Keratinocyte (primary cell): Measurements from ENCODE around the gene S100A13. TPM values are rescaled to one million over a fixed set of nuclear protein-coding genes. Genes with fewer than 3 reads are reported as not detected.

ENCODE experiments used
- DNase-seq: peaks from one replicate; pipeline ENCODE4 v3.0.0-alpha.2; 2011; ENCODE audit warnings: low read depth, missing footprints, low spot score
- FAIRE-seq: peaks from 2 replicates; lab custom pipeline; 2011; peaks lifted over from hg19 to GRCh38; lab: Jason Lieb, UNC
- H2AFZ ChIP-seq: 2 replicates; pipeline ENCODE4 v1.6.0; 2012; ENCODE audit warnings: low read length, control low read depth, inconsistent platforms; ENCODE audit not compliant: control insufficient read depth
- H3K27ac ChIP-seq: 2 replicates; pipeline ENCODE4 v1.5.1; 2011; ENCODE audit warnings: low read length; ENCODE audit not compliant: control insufficient read depth, insufficient read depth
- H3K27me3 ChIP-seq: 3 replicates; pipeline ENCODE4 v1.6.0; 2011; ENCODE audit warnings: low read length; ENCODE audit not compliant: control insufficient read depth, insufficient read depth; ENCODE audit errors: extremely low read depth
- H3K36me3 ChIP-seq, 2 experiments: 2 replicates in 1 of 2; 3 replicates in 1 of 2; pipeline ENCODE4 v1.5.1; 2011; ENCODE audit warnings: low read length in 2 of 2, mild to moderate bottlenecking in 1 of 2; ENCODE audit not compliant: control insufficient read depth in 2 of 2, insufficient read depth in 2 of 2; ENCODE audit errors: extremely low read depth in 1 of 2
- H3K4me1 ChIP-seq: 3 replicates; pipeline ENCODE4 v1.5.1; 2011; ENCODE audit warnings: low read length; ENCODE audit not compliant: control insufficient read depth, insufficient read depth; ENCODE audit errors: extremely low read depth
- H3K4me2 ChIP-seq: 3 replicates; pipeline ENCODE4 v1.6.0; 2011; ENCODE audit warnings: low read depth, low read length; ENCODE audit not compliant: control insufficient read depth, insufficient read depth; ENCODE audit errors: extremely low read depth
- H3K4me3 ChIP-seq, 3 experiments: fragments of 200-600 bp in 1 of 3; sonication (generic) in 1 of 3; 2 replicates in 2 of 3; 3 replicates in 1 of 3; pipeline ENCODE4 v1.5.1; 2011 to 2016; ENCODE audit warnings: low read length in 3 of 3, mild to moderate bottlenecking in 3 of 3, control low read depth in 2 of 3, inconsistent platforms in 1 of 3, low read depth in 1 of 3, mixed read lengths in 1 of 3, mixed run types in 1 of 3, moderate library complexity in 1 of 3; ENCODE audit not compliant: control insufficient read depth in 2 of 3, insufficient read depth in 2 of 3; ENCODE audit errors: extremely low read depth in 1 of 3
- H3K79me2 ChIP-seq: 2 replicates; pipeline ENCODE4 v1.6.0; 2012; ENCODE audit warnings: low read length; ENCODE audit not compliant: control insufficient read depth, insufficient read depth
- H3K9ac ChIP-seq: 3 replicates; pipeline ENCODE4 v1.6.0; 2011; ENCODE audit warnings: low read length; ENCODE audit not compliant: control insufficient read depth, insufficient read depth; ENCODE audit errors: extremely low read depth
- H3K9me1 ChIP-seq: 3 replicates; pipeline ENCODE4 v1.6.0; 2011; ENCODE audit warnings: low read length; ENCODE audit not compliant: control insufficient read depth, insufficient read depth; ENCODE audit errors: extremely low read depth
- H3K9me3 ChIP-seq: 2 replicates; pipeline ENCODE4 v1.5.1; 2012; ENCODE audit warnings: low read depth, low read length; ENCODE audit not compliant: control insufficient read depth
- H4K20me1 ChIP-seq: 3 replicates; pipeline ENCODE4 v1.6.0; 2011; ENCODE audit warnings: low read length; ENCODE audit not compliant: control insufficient read depth, insufficient read depth; ENCODE audit errors: extremely low read depth
- CTCF ChIP-seq, 3 experiments: IDR thresholded peaks in 1 of 3; conservative IDR thresholded peaks in 1 of 3; optimal IDR thresholded peaks in 1 of 3; 2 replicates in 2 of 3; 3 replicates in 1 of 3; pipeline versions ENCODE3 to v1.5.1; 2011; ENCODE audit warnings: low read length in 3 of 3, mild to moderate bottlenecking in 3 of 3, moderate library complexity in 2 of 3, control low read depth in 1 of 3, inconsistent platforms in 1 of 3; ENCODE audit not compliant: insufficient read depth in 2 of 3; ENCODE audit errors: extremely low read depth in 1 of 3
- EZH2 ChIP-seq: IDR thresholded peaks from one replicate; pipeline ENCODE4 v1.6.1; 2012; ENCODE audit warnings: inconsistent platforms, mild to moderate bottlenecking, low read length, moderate library complexity
- dilution Hi-C: fragments of 300-500 bp; cut with MboI; formaldehyde crosslinking; loops from one replicate; pipeline ENCODE4 v1.7.0; 2020; ENCODE audit warnings: low sequenced_read_pairs; ENCODE audit not compliant: extremely low pct_ligation_motif_present
- polyA plus RNA-seq, 5 experiments: library from polyadenylated mRNA; depleted of rRNA in 3 of 5; stranded (reverse) in 3 of 5; stranded (forward) in 1 of 5; unstranded in 1 of 5; fragments of >200 nt; gene quantifications; 1 replicate in 1 of 5; 2 replicates in 3 of 5; 3 replicates in 1 of 5; pipeline versions ENCODE4 v1.2.1 to v1.2.3, GENCODE V29; 2011 to 2012; ENCODE audit warnings: missing spikeins in 2 of 5, low read depth in 1 of 5, low replicate concordance in 1 of 5

Gene S100A13
- polyA plus RNA-seq, 1 donor (not counting 4 experiments of a cell fraction or from before 2014, with no cell fraction given), result 215 TPM

GRCh38 chr1:153663211-153663610 is 35.9 kb upstream of the S100A13 start:
- Histone ChIP-seq H3K9me3 (no peaks in the 10 kb centered on the region), H3K9me1 (no peaks in the 10 kb centered on the region), H3K36me3 (peaks cover 40 to 50% of the 10 kb centered on the region in 2 experiments), H3K4me1 (peaks cover 2% of the 10 kb centered on the region), H2AFZ (no peak overlapping the region), H3K27ac (no peak overlapping the region), H3K9ac (no peak overlapping the region), H3K4me2 (no peak overlapping the region), H3K4me3 (no peak overlapping the region), H3K27me3 (no peaks in the 10 kb centered on the region), H3K79me2 (peaks cover 21% of the 10 kb centered on the region), H4K20me1 (no peaks in the 10 kb centered on the region)
- DNase-seq, result no peak
- dilution Hi-C loops, result no loop called here
- no peak for FAIRE-seq
- no peak for TF ChIP-seq EZH2
- no peak for TF ChIP-seq CTCF (optimal IDR thresholded peaks at IDR 0.05 in 1 of 3, IDR thresholded peaks at IDR 0.05 in 1 of 3, conservative IDR thresholded peaks at IDR 0.05 in 1 of 3; ENCODE audit: extremely low read depth in 1 of 3, insufficient read depth in 2 of 3, low read length in 3 of 3)

GRCh38 chr1:153662269-153662668 is 35.0 kb upstream of the S100A13 start:
- Histone ChIP-seq H4K20me1 (no peaks in the 10 kb centered on the region), H3K4me3 (no peak overlapping the region), H3K36me3 (peaks cover 35 to 41% of the 10 kb centered on the region in 2 experiments), H3K9ac (no peak overlapping the region), H3K4me2 (no peak overlapping the region), H3K9me3 (no peaks in the 10 kb centered on the region), H3K79me2 (peaks cover 15% of the 10 kb centered on the region), H3K9me1 (no peaks in the 10 kb centered on the region), H2AFZ (no peak overlapping the region), H3K4me1 (peaks cover 4% of the 10 kb centered on the region), H3K27me3 (no peaks in the 10 kb centered on the region), H3K27ac (no peak overlapping the region)
- DNase-seq (no peak), FAIRE-seq (no peak)
- dilution Hi-C loops, result no loop called here
- TF ChIP-seq CTCF (optimal IDR thresholded peaks at IDR 0.05 in 1 of 3, IDR thresholded peaks at IDR 0.05 in 1 of 3, conservative IDR thresholded peaks at IDR 0.05 in 1 of 3; ENCODE audit: extremely low read depth in 1 of 3, insufficient read depth in 2 of 3, low read length in 3 of 3) (no peak), EZH2 (no peak)
